ENCODE data around the gene ZBTB11.
A peak's percentile ranks its signal among the peaks of the same experiment; 100 is the strongest.
"Not testable (repeated sequence)": the region's sequence is repeated elsewhere in the genome, so short reads cannot be mapped to it uniquely, and the experiment has no call there.

Gene ZBTB11

GRCh38 chr3:101720851-101721840 lies 44.2 kb upstream of the ZBTB11 start:
- H3K4me3 ChIP-seq (ENCODE audit: control insufficient read depth, low read depth, low read length) = no peak overlapping the region
- no peak for TF ChIP-seq CTCF (conservative IDR thresholded peaks at IDR 0.05; ENCODE audit: control insufficient read depth, insufficient read depth, low read depth, low read length)
- DNase-seq (ENCODE audit: low read depth) = peak; percentile 42

- peak; percentile 10 for DNase-seq (ENCODE audit: low read depth)
- no peak overlapping the region for H3K4me3 ChIP-seq (ENCODE audit: control insufficient read depth, low read depth, low read length)
- TF ChIP-seq CTCF (conservative IDR thresholded peaks at IDR 0.05; ENCODE audit: control insufficient read depth, insufficient read depth, low read depth, low read length) = no peak
Measured at GRCh38 chr3:101719604-101720185, 42.8 kb upstream of the ZBTB11 start.

- no peak overlapping the region for H3K4me3 ChIP-seq (ENCODE audit: control insufficient read depth, low read depth, low read length)
- no peak for TF ChIP-seq CTCF (conservative IDR thresholded peaks at IDR 0.05; ENCODE audit: control insufficient read depth, insufficient read depth, low read depth, low read length)
- no peak for DNase-seq (ENCODE audit: low read depth)
Measured at GRCh38 chr3:101718455-101718854, 41.5 kb upstream of the ZBTB11 start.

GRCh38 chr3:101709126-101709525 lies 32.2 kb upstream of the ZBTB11 start:
- DNase-seq (ENCODE audit: low read depth) = no peak
- no peak overlapping the region for H3K4me3 ChIP-seq (ENCODE audit: control insufficient read depth, low read depth, low read length)
- TF ChIP-seq CTCF (conservative IDR thresholded peaks at IDR 0.05; ENCODE audit: control insufficient read depth, insufficient read depth, low read depth, low read length) = no peak

GRCh38 chr3:101704639-101705038 lies 27.7 kb upstream of the ZBTB11 start:
- peak; percentile 46 for DNase-seq (ENCODE audit: low read depth)
- not testable (repeated sequence) for H3K4me3 ChIP-seq (ENCODE audit: control insufficient read depth, low read depth, low read length)

GRCh38 chr3:101703169-101703568 lies 26.2 kb upstream of the ZBTB11 start:
- no peak overlapping the region for H3K4me3 ChIP-seq (ENCODE audit: control insufficient read depth, low read depth, low read length)
- TF ChIP-seq CTCF (conservative IDR thresholded peaks at IDR 0.05; ENCODE audit: control insufficient read depth, insufficient read depth, low read depth, low read length) = no peak
- no peak for DNase-seq (ENCODE audit: low read depth)

GRCh38 chr3:101702726-101703125 lies 25.8 kb upstream of the ZBTB11 start:
- TF ChIP-seq CTCF (conservative IDR thresholded peaks at IDR 0.05; ENCODE audit: control insufficient read depth, insufficient read depth, low read depth, low read length) = no peak

More at GRCh38 chr3:101702726-101703125, 25.8 kb upstream of the ZBTB11 start:
- DNase-seq (ENCODE audit: low read depth) = no peak
- no peak overlapping the region for H3K4me3 ChIP-seq (ENCODE audit: control insufficient read depth, low read depth, low read length)
